Mucosa of descending colon (tissue), 3 donors: ENCODE results near the gene PTPRT. TPM values are rescaled to one million over a fixed set of nuclear protein-coding genes. Genes with fewer than 3 reads are reported as not detected.

Source experiments
- ATAC-seq: fragments of 200-7000 bp; cut with Tn5 transposase; one replicate; pipeline ENCODE4 v1.9.1; 2020; ENCODE audit warnings: mild to moderate bottlenecking, moderate library complexity
- DNase-seq, 3 donors: peaks; one replicate each; pipeline ENCODE4 v3.0.0-alpha.2; 2020
- H3K36me3 ChIP-seq: fragments of 200-600 bp; one replicate; pipeline ENCODE4 v1.8.0; 2021; ENCODE audit warnings: low read depth, mild to moderate bottlenecking
- H3K4me1 ChIP-seq: fragments of 200-600 bp; one replicate; pipeline ENCODE4 v1.8.0; 2021; ENCODE audit warnings: low read depth, mild to moderate bottlenecking
- H3K4me3 ChIP-seq: fragments of 200-600 bp; one replicate; pipeline ENCODE4 v1.8.0; 2021; ENCODE audit warnings: mild to moderate bottlenecking
- H3K9me3 ChIP-seq: fragments of 200-600 bp; one replicate; pipeline ENCODE4 v1.8.0; 2021; ENCODE audit warnings: mild to moderate bottlenecking
- intact Hi-C, 2 donors: fragments of 100-400 bp; cut with DNase I in 1 of 2; cut with micrococcal nuclease in 1 of 2; formaldehyde crosslinking; loops; one replicate each; pipeline versions ENCODE4 v1.11.0 to v1.11.1; 2022; cut with DNase I, micrococcal nuclease
- total RNA-seq, 3 donors: library from RNA; stranded (reverse); fragmentation: NEBNext Ultra II Directional in 2 of 3; extraction: Animal tissue kit (Norgen Biotek cat#: 25700) in 2 of 3; gene quantifications; one replicate each; pipeline versions ENCODE4 v1.2.1 to v1.2.4, GENCODE V29; 2021 to 2023
- TF ChIP-seq, protein P1 (sequence below): fragments of 200-600 bp; IDR thresholded peaks from one replicate; pipeline ENCODE4 v1.8.0; 2022; ENCODE audit warnings: antibody characterized with exemption, mild to moderate bottlenecking
- donor health status: DM: no; HTN: no; CAD: no; lungs with moderate emphysema.
- donor health status: DM: no; HTN: no; CAD: no.
- donor health status: DM: no; HTN: yes; CAD: no.

Gene PTPRT
- total RNA-seq, 3 donors from 2014 or later: 0.19 to 0.43 (median 0.38) TPM

DNA sequence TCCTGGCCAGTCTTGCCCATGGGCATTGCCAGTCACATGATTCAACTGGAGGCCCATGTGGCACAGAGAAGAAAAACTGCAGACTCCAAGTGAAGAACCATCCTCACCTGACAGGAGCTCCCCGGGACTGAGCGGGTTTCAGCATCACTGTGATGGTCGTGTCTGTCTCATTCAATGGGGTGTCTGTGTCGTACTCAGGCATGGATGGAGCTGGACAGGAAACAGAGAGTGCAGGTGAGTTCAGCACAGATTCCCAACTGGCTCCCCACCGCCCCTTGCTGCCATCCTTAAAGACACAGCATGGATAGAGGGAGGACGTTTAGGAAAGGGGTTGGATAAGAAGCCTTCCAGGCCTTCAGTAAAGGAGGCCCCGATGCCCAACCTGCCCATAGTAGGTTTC lies 839.2 kb downstream of the PTPRT start:
- TF ChIP-seq, protein P1, sequence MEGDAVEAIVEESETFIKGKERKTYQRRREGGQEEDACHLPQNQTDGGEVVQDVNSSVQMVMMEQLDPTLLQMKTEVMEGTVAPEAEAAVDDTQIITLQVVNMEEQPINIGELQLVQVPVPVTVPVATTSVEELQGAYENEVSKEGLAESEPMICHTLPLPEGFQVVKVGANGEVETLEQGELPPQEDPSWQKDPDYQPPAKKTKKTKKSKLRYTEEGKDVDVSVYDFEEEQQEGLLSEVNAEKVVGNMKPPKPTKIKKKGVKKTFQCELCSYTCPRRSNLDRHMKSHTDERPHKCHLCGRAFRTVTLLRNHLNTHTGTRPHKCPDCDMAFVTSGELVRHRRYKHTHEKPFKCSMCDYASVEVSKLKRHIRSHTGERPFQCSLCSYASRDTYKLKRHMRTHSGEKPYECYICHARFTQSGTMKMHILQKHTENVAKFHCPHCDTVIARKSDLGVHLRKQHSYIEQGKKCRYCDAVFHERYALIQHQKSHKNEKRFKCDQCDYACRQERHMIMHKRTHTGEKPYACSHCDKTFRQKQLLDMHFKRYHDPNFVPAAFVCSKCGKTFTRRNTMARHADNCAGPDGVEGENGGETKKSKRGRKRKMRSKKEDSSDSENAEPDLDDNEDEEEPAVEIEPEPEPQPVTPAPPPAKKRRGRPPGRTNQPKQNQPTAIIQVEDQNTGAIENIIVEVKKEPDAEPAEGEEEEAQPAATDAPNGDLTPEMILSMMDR: no peak
- intact Hi-C loops: no loop called here
- ATAC-seq: no peak
- Histone ChIP-seq H3K4me3 (no peak overlapping the region), H3K36me3 (no peaks in the 10 kb centered on the region), H3K4me1 (no peaks in the 10 kb centered on the region), H3K9me3 (no peaks in the 10 kb centered on the region)
- DNase-seq: no peak

DNA sequence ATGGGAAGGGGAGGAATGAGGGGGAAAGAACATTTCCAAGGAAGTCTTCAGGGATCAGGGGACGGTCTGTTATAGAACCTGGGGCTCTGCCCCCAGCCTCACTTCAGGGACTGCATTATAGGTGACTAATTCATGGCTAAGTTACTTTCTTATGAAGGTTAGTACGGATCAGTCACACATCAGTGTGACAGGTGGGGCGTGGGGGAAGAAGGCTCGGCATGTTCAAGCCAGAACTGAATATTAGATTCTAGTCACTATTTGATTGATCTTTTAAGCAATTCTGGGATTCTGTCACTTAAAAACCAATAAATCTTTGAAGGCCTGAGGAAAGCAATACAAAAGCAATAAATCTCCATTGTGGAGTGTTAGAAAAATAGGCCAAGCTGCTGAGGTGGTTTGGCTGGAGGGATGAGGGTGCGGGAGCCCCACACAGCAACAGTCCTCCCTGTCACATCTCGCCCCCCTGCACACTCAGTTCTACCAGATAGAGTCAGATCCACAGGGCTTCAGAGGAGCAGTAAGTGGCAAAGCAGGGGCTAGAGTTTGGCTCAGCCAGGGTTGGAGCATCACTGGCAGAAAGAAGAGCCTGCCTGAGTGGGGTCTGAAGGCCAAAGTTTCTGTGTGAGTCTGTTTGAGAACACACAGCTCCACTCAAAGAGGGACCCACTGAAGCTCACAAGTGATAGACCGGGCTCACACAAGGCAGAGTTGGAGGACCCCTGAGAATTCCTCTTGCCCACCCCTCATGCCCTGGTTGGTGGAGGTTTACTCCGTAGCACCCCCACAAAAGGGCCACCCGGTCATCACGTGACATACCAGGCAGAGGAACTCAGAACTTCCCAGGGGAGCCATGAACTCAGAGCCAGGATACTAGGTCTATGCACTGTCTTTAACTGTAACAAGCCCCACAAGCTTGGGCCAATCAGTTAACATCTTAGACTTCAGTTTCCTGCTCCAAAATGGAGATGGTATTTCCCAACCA lies 843.2 kb downstream of the PTPRT start:
- no peaks in the 10 kb centered on the region for H3K4me1 ChIP-seq
- intact Hi-C loops: no loop called here
- no peaks in the 10 kb centered on the region for H3K36me3 ChIP-seq
- DNase-seq (no peak), ATAC-seq (no peak)
- TF ChIP-seq, protein P1: no peak
- H3K4me3 ChIP-seq: no peak overlapping the region
- H3K9me3 ChIP-seq: no peaks in the 10 kb centered on the region

DNA sequence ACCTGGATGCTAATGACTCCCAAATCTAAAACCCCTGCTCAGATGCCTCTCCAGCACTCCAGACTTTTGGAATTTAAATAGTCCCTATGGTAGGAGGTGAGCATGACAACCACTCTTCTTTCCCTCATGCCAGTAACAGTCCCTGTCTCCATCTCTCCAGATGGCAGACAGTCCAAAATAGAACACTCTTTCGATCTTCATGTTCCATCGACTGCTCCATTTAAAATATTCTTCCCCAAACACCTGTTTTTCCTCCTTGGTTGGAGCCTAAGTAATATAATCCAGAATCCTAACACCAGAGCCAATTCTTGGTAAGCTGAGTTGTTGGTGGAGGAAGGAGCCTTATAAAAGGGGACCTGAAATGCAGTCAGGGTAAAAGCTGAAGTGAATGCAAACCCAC lies 848.1 kb downstream of the PTPRT start:
- DNase-seq: no peak
- no peaks in the 10 kb centered on the region for H3K4me1 ChIP-seq
- no peaks in the 10 kb centered on the region for H3K9me3 ChIP-seq
- H3K36me3 ChIP-seq: no peaks in the 10 kb centered on the region
- H3K4me3 ChIP-seq: no peak overlapping the region
- intact Hi-C loops: no loop called here
- no peak for ATAC-seq
- TF ChIP-seq, protein P1: no peak

DNA sequence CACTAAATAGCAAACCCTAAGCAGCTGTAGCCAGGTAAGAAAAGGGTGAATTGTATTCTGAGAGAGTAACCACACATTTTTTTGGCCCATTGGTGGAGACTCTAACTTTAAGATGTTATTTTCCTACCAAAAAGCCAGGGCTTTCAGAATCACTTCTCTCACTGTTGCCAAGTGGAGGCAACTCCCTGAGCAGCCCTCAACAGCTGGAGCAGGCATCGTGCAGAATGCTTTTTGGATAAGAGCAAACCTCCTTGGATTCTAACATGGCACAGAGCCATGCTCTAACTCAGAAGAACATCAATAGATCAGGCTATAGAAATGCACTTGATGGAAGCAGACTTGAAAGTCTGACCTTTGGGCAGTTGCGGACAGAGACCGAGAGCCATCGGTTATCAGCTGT lies 849.3 kb downstream of the PTPRT start:
- H3K4me1 ChIP-seq: no peaks in the 10 kb centered on the region
- no peak overlapping the region for H3K4me3 ChIP-seq
- DNase-seq (no peak), ATAC-seq (no peak)
- intact Hi-C loops: no loop called here
- H3K9me3 ChIP-seq: no peaks in the 10 kb centered on the region
- no peaks in the 10 kb centered on the region for H3K36me3 ChIP-seq
- TF ChIP-seq, protein P1: no peak

DNA sequence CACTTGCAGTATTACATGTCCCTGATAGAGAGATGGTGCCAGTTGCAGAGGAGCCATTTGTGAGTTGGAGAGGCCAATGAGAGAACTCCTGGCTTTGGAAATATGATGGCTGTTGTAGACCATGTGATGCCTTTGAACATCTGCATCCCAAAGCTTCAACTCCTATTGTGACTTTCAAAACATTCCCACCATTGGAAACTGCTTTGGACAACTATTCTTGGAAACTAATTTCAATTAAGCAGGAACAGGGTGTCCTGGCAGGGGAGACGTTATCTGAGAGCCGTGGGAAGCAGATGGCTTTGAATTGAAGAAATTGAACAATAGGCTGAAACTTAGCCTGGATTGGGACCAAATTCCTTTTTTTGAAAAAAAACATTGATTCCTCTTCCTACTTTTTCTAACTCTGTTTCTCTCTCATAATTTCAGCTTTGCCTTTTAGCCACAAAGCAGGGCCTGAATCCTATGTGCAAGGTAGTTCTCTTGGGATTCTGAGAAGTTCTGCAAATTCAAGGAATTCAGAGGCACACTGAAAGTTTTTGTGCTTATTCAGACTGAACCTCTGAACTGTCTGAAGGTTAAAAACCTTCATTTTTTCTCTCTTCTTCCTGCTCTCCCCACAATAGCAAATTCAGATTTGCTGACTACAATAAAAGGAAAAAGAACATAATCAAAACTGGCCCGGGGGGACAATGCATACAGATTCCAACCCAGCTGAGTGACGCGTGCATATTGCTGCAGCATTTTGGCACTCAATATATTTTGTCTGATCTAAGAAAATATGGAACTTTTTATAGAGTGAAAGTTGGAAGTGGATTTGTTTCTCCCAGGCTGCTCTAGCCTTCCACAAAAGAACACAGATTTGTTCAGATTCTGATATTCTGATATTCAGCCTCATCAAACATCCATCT lies 851.2 kb downstream of the PTPRT start:
- Histone ChIP-seq H3K4me3 (no peak overlapping the region), H3K4me1 (no peaks in the 10 kb centered on the region), H3K36me3 (no peaks in the 10 kb centered on the region), H3K9me3 (no peaks in the 10 kb centered on the region)
- TF ChIP-seq, protein P1: no peak
- intact Hi-C loops: no loop called here
- DNase-seq (no peak), ATAC-seq (no peak)
